NK-92 (cell line): ENCODE measurements around the gene POC1A.
"Not testable (repeated sequence)": the region's sequence is repeated elsewhere in the genome, so short reads cannot be mapped to it uniquely, and the experiment has no call there.

ENCODE experiments used
- DNase-seq: peaks from one replicate; lab custom pipeline; 2025; ENCODE audit not compliant: unreplicated experiment; lab: John Stamatoyannopoulos, UW

Gene POC1A

DNA sequence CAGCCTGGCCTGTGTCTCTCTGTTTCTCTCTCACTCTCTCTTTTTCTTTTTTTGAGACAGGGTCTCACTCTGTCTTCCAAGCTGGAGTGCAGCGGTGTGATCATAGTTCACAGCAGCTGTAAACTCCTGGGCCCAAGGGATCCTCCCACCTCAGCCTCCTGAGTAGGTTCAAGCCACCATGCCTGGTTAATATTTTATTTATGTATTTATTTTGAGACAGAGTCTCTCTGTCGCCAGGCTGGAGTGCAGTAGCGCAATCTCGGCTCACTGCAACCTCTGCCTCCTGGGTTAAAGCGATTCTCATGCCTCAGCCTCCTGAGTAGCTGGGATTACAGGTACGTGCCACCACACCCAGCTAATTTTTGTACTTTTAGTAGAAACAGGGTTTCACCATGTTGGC, 120.5 kb downstream of the POC1A start:
- DNase-seq: not testable (repeated sequence)

DNA sequence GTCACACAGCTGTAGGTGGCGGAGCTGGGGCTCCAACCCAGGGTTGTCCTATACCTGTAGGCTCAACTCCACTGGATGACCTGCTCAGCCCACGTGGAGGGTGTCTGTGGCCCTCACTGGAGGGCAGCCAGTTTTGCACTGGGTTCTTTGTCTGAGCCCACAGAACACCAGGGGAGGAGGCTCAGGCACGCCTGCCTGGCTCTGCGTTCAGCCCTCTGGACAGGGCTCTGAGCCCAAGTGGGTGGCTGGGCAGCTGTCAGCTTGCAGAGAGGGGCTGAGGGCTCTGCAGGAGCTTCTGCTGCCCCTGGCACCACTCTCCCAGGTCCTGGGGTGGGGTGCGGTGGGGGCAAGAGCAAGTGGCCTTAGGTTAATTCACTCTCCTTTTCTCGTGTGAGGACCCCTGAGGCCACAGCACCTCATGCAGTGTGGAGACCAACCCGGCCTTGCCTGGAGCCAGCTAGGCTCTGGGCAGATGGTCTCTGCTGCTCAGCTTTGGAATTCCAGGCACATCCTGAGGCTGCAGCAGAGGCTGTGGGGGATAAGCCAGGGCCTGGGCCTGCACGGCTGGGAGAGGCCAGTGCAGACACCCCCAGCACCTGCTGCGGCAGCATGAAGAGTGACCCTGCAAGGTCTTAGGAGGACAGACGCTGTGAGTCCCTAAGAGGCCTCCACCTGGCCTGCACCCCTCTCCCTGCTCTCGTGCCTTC, 121.4 kb downstream of the POC1A start:
- no peak for DNase-seq

DNA sequence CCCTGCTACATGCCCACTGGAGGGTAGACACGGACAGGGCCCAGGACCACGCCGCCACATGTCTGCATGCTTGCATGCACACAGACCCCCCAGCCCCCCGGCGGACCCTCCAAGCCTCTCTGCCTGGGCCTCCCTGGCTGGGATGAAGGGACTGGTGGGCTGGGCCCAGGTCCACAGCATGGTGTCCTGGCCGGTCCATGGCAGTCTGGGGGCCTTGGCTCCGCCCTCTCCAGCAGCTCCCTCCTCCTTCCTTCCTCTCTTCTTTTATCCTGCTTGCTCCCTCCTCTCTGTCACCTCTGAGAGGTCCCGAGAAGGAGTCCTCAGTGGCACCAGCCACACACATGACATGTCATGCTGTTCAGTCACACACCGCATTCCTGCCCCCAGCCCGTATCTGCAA, 122.3 kb downstream of the POC1A start:
- DNase-seq: no peak

DNA sequence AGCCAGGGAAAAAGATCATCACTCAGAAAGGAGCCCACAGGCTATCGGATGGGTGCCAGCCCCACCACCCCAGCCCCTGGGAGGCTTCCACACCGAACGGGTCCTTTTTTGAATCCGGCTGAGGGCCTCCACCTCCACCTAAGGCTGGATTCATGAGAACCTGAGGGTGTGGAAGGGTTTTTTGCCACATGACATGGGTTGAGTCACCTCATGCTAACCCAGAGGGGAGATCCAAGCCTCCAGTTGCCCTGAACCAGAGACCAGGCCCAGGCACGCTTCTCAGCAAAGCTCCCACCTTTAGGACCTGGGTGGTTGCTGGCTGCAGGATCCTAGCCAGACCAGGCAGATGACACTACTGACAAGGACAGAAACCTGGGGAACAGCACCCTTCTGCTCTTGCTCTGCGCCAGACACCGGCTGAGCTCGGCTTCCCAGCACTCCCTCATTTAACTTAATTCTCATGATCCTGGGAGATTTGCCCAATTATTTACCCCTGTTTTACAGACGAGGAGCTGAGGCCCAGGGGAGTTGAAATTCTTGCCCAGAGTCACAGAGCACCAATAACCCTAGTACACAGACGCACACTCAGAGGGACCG, 123.4 kb downstream of the POC1A start:
- DNase-seq: no peak

DNA sequence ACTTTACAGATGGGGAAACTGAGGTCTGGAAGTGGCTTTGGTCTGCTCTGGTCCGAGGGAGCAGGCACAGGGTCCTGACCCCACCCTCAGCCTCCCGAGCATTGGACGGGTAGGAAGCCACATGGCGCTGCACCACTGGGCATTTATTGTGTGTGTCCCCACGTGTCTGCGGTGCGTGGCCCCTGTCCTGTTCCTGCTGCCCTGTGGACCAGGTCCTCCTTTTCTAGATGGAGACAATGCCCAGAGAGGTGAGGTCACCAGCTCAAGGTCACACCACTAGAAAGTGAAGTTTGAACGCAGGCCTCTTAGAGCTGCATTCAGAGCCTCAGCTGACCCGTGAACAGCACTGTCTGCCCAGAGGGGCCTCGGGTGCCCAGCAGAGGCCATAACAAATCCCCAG, 124.7 kb downstream of the POC1A start:
- DNase-seq: no peak

DNA sequence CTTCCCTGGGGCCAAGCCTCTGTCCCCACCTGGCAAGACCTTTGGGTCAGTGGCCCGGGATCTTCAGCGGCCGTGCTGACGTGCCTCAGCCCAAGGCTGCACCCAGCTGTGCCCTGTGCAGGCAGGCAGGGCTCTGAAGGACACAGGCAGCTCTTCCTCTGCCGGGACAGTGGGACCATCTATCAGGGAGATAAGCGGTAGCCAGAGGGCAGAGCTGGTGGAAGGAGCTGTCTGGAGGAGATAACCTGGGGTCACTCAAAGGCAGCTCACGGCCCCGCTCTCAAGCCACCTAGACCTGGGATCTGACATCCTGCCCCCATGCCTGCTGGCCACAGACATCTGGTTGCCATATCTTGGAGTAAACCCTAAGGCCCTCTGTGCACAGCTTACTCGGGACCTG, 125.2 kb downstream of the POC1A start:
- no peak for DNase-seq

DNA sequence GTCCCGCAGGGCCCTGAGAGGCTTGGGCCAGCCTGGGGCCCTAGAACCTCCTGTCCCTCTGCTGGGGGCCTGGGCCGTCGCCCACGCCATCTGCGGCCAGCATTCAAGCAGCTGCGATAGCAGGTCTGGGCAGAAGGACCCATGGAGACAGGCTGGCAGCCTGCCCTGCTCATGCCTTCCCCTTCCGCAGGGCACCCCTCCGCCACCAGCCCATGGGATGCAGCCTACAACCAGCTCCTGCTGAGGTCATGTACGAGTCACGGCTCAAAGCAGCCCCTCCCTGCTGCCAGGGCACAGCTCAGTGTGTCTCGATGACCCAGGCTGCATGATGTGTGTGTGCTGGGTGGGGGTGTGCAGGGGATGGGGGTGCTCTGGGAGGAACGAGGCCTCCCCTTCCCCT, 125.7 kb downstream of the POC1A start:
- no peak for DNase-seq

DNA sequence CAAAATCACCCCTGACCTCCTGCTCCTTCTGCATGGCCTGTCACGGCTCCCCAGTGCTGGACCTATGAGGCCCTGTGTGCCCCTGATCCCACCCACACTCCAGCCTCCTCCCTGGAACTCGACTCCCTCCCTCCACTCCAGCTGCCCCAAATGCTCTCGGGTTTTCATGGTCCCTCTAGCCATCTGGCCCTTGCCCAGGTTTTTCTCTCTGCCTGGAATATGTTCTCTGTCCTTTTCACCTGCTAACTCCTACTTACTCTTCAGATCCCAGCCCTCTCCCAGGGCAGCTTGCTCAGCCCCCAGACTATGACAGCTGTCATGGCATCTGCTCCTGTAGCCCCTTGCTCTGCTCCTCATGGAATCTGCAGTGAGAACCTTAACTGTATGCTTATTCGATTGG, 128.2 kb downstream of the POC1A start:
- no peak for DNase-seq

DNA sequence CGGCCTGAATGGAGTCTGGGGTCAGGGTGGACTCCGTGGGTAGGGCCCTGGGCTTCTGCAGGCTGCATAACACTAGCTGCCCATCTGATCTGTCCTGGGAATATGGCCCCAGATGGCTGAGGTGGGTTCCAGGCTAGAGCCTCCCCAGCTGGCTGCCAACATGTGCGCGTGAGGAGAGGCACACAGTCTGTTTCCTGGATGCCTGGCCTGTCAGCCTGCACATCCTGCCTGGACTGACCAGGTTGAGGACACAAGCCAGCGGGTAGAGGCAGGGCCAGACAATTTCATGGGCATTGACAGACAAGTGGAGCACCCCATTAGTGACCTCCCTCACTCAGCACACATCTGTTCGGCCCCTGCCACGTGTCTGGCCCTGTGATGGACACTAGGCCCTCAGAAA, 128.8 kb downstream of the POC1A start:
- no peak for DNase-seq
